MCF 10A (cell line): Measurements from ENCODE around the gene OR2A12. TPM values are rescaled to one million over a fixed set of nuclear protein-coding genes. Genes with fewer than 3 reads are reported as not detected.
"Not testable (repeated sequence)": the region's sequence is repeated elsewhere in the genome, so short reads cannot be mapped to it uniquely, and the experiment has no call there.

ENCODE experiments used
- BruUV-seq: library from RNA; stranded (reverse); fragments of 400-500 nt; replicated peaks from 2 replicates; lab custom pipeline; 2021; lab: Mats Ljungman, UMichigan
- CTCF ChIA-PET: fragments of 300-600 bp; sonication (Branson Sonifier 250); formaldehyde crosslinking; extraction: SDS; loops from one replicate; lab custom pipeline; 2021; ENCODE audit warnings: antibody characterized with exemption, inconsistent platforms; lab: Yijun Ruan, JAX
- POLR2A ChIA-PET: fragments of 300-600, 350-650 bp; sonication (Branson Sonifier 250); formaldehyde crosslinking; extraction: SDS; loops from one replicate; lab custom pipeline; 2020; ENCODE audit warnings: antibody characterized with exemption, inconsistent platforms; lab: Yijun Ruan, JAX
- DNase-seq: peaks from one replicate; pipeline ENCODE4 v3.0.0-alpha.2; 2018; ENCODE audit not compliant: unreplicated experiment
- H3K27ac Mint-ChIP-seq: one replicate; pipeline ENCODE4 v1.8.0; 2022; ENCODE audit warnings: mild to moderate bottlenecking, low read depth, mixed read lengths; ENCODE audit not compliant: unreplicated experiment
- H3K27me3 Mint-ChIP-seq: one replicate; pipeline ENCODE4 v1.8.0; 2022; ENCODE audit warnings: mixed read lengths; ENCODE audit not compliant: insufficient read depth, unreplicated experiment
- H3K36me3 Mint-ChIP-seq: one replicate; pipeline ENCODE4 v1.8.0; 2022; ENCODE audit warnings: mild to moderate bottlenecking, moderate library complexity, mixed read lengths; ENCODE audit not compliant: insufficient read depth, unreplicated experiment
- H3K4me1 Mint-ChIP-seq: one replicate; pipeline ENCODE4 v1.8.0; 2022; ENCODE audit warnings: mixed read lengths; ENCODE audit not compliant: insufficient read depth, unreplicated experiment
- H3K4me3 Mint-ChIP-seq: one replicate; pipeline ENCODE4 v1.8.0; 2022; ENCODE audit warnings: mild to moderate bottlenecking, moderate library complexity, mixed read lengths; ENCODE audit not compliant: unreplicated experiment
- H3K9me3 Mint-ChIP-seq: one replicate; pipeline ENCODE4 v1.8.0; 2022; ENCODE audit warnings: mixed read lengths; ENCODE audit not compliant: unreplicated experiment
- intact Hi-C: fragments of 100-400 bp; cut with micrococcal nuclease; formaldehyde crosslinking; loops from 2 replicates; pipeline ENCODE4 v1.14.1; 2022
- total RNA-seq: library from RNA; stranded (reverse); gene quantifications from 2 replicates; pipeline ENCODE4 v1.2.3, GENCODE V29; 2022
- TF ChIP-seq, protein P1 (sequence below): fragments of 200-600 bp; IDR thresholded peaks from one replicate; pipeline ENCODE4 v1.8.0; 2022; ENCODE audit warnings: antibody characterized with exemption, mild to moderate bottlenecking; ENCODE audit not compliant: unreplicated experiment

OR2A12 gene
- total RNA-seq, 1 experiment from 2014 or later, result not detected

- H3K27ac Mint-ChIP-seq, result no peak overlapping the region
- DNase-seq, result peak; percentile 86
- H3K4me1 Mint-ChIP-seq, result no peaks in the 10 kb centered on the region
- H3K27me3 Mint-ChIP-seq, result no peaks in the 10 kb centered on the region
- ChIA-PET CTCF (interaction anchor here (0.6 to 3.6 kb wide), 13 partner anchors 8 to 389 kb away, joined by 3 to 14 read pairs (median 3); no protein-coding TSS in a partner anchor), POLR2A (interaction anchor here (0.7 to 0.8 kb wide), 2 partner anchors 101 to 215 kb away, joined by 3 read pairs; no protein-coding TSS in a partner anchor)
- no peaks in the 10 kb centered on the region for H3K36me3 Mint-ChIP-seq
- BruUV-seq, result no TSS peak
- TF ChIP-seq, protein P1, sequence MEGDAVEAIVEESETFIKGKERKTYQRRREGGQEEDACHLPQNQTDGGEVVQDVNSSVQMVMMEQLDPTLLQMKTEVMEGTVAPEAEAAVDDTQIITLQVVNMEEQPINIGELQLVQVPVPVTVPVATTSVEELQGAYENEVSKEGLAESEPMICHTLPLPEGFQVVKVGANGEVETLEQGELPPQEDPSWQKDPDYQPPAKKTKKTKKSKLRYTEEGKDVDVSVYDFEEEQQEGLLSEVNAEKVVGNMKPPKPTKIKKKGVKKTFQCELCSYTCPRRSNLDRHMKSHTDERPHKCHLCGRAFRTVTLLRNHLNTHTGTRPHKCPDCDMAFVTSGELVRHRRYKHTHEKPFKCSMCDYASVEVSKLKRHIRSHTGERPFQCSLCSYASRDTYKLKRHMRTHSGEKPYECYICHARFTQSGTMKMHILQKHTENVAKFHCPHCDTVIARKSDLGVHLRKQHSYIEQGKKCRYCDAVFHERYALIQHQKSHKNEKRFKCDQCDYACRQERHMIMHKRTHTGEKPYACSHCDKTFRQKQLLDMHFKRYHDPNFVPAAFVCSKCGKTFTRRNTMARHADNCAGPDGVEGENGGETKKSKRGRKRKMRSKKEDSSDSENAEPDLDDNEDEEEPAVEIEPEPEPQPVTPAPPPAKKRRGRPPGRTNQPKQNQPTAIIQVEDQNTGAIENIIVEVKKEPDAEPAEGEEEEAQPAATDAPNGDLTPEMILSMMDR, result peak; percentile 76
- intact Hi-C loops, result loop anchor here (2.0 to 5.0 kb wide), 2 partner anchors 101 to 227 kb away; no protein-coding TSS in a partner anchor
- no peak overlapping the region for H3K4me3 Mint-ChIP-seq
- H3K9me3 Mint-ChIP-seq, result no peaks in the 10 kb centered on the region
These were observed 41.7 kb downstream of the OR2A12 start for GRCh38 chr7:144127714-144128334.

DNA sequence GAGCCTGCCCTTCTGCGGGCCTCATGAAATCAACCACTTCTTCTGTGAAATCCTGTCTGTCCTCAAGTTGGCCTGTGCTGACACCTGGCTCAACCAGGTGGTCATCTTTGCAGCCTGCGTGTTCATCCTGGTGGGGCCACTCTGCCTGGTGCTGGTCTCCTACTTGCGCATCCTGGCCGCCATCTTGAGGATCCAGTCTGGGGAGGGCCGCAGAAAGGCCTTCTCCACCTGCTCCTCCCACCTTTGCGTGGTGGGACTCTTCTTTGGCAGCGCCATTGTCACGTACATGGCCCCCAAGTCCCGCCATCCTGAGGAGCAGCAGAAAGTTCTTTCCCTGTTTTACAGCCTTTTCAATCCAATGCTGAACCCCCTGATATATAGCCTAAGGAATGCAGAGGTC lies 43.5 kb downstream of the OR2A12 start:
- POLR2A ChIA-PET, CTCF ChIA-PET, H3K27me3 Mint-ChIP-seq, H3K4me1 Mint-ChIP-seq, H3K4me3 Mint-ChIP-seq, H3K27ac Mint-ChIP-seq, H3K9me3 Mint-ChIP-seq, DNase-seq, H3K36me3 Mint-ChIP-seq, BruUV-seq: not testable (repeated sequence)
- intact Hi-C loops, result loop anchor here (5.0 kb wide), 1 partner anchor 102 kb away; no protein-coding TSS in a partner anchor

GRCh38 chr7:144130730-144131129 lies 44.7 kb downstream of the OR2A12 start:
- DNase-seq, result no peak
- H3K4me1 Mint-ChIP-seq, result no peaks in the 10 kb centered on the region
- CTCF ChIA-PET, result no interaction called here
- no peaks in the 10 kb centered on the region for H3K36me3 Mint-ChIP-seq
- intact Hi-C loops, result no loop called here
- H3K27me3 Mint-ChIP-seq, result no peaks in the 10 kb centered on the region
- BruUV-seq, result no TSS peak
- H3K9me3 Mint-ChIP-seq, result no peaks in the 10 kb centered on the region
- POLR2A ChIA-PET, result no interaction called here
- H3K27ac Mint-ChIP-seq, result no peak overlapping the region
- H3K4me3 Mint-ChIP-seq, result no peak overlapping the region
- TF ChIP-seq, protein P1, result no peak

GRCh38 chr7:144132262-144132661 lies 46.2 kb downstream of the OR2A12 start:
- POLR2A ChIA-PET, result no interaction called here
- intact Hi-C loops, result no loop called here
- Mint-ChIP-seq H3K36me3 (no peaks in the 10 kb centered on the region), H3K4me3 (no peak overlapping the region), H3K27me3 (no peaks in the 10 kb centered on the region), H3K4me1 (no peaks in the 10 kb centered on the region), H3K9me3 (no peaks in the 10 kb centered on the region), H3K27ac (no peak overlapping the region)
- DNase-seq, result no peak
- no TSS peak for BruUV-seq
- CTCF ChIA-PET, result interaction anchor here (0.7 kb wide), 1 partner anchor 85 kb away, joined by 4 read pairs; no protein-coding TSS in a partner anchor
- TF ChIP-seq, protein P1, result no peak
